CD14-positive monocyte (primary cell): ENCODE results near the gene LIN28A. TPM values are rescaled to one million over a fixed set of nuclear protein-coding genes. Genes with fewer than 3 reads are reported as not detected.

Source experiments
- DNase-seq, 3 donors: peaks; one replicate each; pipeline ENCODE4 v3.0.0-alpha.2; 2011 to 2022
- H2AFZ ChIP-seq: 2 replicates; pipeline ENCODE4 v1.6.0; 2012; ENCODE audit warnings: mild to moderate bottlenecking, low read depth, low read length, inconsistent platforms; ENCODE audit not compliant: insufficient read depth, poor library complexity, severe bottlenecking
- H3K27ac ChIP-seq, 2 donors: 1 replicate in 1 of 2; 2 replicates in 1 of 2; pipeline ENCODE4 v1.5.1; 2012 to 2013; ENCODE audit warnings: low read length in 2 of 2, control low read depth in 1 of 2, inconsistent platforms in 1 of 2, low read depth in 1 of 2, mild to moderate bottlenecking in 1 of 2
- H3K27me3 ChIP-seq, 2 donors: one replicate each; pipeline versions ENCODE4 v1.6.0 to v1.6.1; 2011 to 2013; ENCODE audit warnings: low read length in 2 of 2; ENCODE audit not compliant: control insufficient read depth in 2 of 2, insufficient read depth in 2 of 2
- H3K36me3 ChIP-seq, 2 donors: replicated peaks in 1 of 2; 1 replicate in 1 of 2; 2 replicates in 1 of 2; pipeline versions ENCODE4 v1.5.1 to v1.6.1; 2012 to 2013; ENCODE audit warnings: low read length in 2 of 2, control low read depth in 1 of 2, inconsistent platforms in 1 of 2, mild to moderate bottlenecking in 1 of 2; ENCODE audit not compliant: insufficient read depth in 2 of 2, control insufficient read depth in 1 of 2
- H3K4me1 ChIP-seq, 2 donors: 1 replicate in 1 of 2; 2 replicates in 1 of 2; pipeline versions ENCODE4 v1.5.1 to v1.6.1; 2012 to 2013; ENCODE audit warnings: low read length in 2 of 2, control low read depth in 1 of 2, inconsistent platforms in 1 of 2, mild to moderate bottlenecking in 1 of 2, moderate library complexity in 1 of 2; ENCODE audit not compliant: insufficient read depth in 2 of 2, control insufficient read depth in 1 of 2
- H3K4me2 ChIP-seq: replicated peaks from 2 replicates; pipeline ENCODE3; 2012; ENCODE audit warnings: low read length, moderate library complexity, mild to moderate bottlenecking; ENCODE audit not compliant: poor library complexity, severe bottlenecking; ENCODE audit errors: extremely low read depth
- H3K4me3 ChIP-seq, 3 experiments: fragments of 200-600 bp in 1 of 3; sonication (generic) in 1 of 3; replicated peaks in 1 of 3; 1 replicate in 2 of 3; 2 replicates in 1 of 3; pipeline ENCODE4 v1.5.1; 2011 to 2013; ENCODE audit warnings: low read length in 3 of 3, mild to moderate bottlenecking in 3 of 3, control low read depth in 2 of 3, low read depth in 2 of 3, inconsistent platforms in 1 of 3, moderate library complexity in 1 of 3
- H3K79me2 ChIP-seq: 2 replicates; pipeline ENCODE4 v1.6.0; 2012; ENCODE audit warnings: mild to moderate bottlenecking, control low read depth, inconsistent platforms, low read length, moderate library complexity; ENCODE audit not compliant: insufficient read depth
- H3K9ac ChIP-seq: 2 replicates; pipeline ENCODE4 v1.6.0; 2017; ENCODE audit warnings: low read length, mild to moderate bottlenecking; ENCODE audit not compliant: insufficient read depth, poor library complexity, severe bottlenecking
- H3K9me3 ChIP-seq, 2 donors: replicated peaks in 1 of 2; 1 replicate in 1 of 2; 2 replicates in 1 of 2; pipeline versions ENCODE4 v1.5.1 to v1.6.1; 2012 to 2013; ENCODE audit warnings: low read length in 2 of 2, control low read depth in 1 of 2; ENCODE audit not compliant: control insufficient read depth in 1 of 2, insufficient read depth in 1 of 2
- H4K20me1 ChIP-seq: 2 replicates; pipeline ENCODE4 v1.6.0; 2012; ENCODE audit warnings: mild to moderate bottlenecking, low read length, control low read depth, moderate library complexity; ENCODE audit not compliant: insufficient read depth
- H3K27ac Mint-ChIP-seq, 7 donors: one replicate each; pipeline ENCODE4 v1.8.0; 2020; ENCODE audit warnings: mild to moderate bottlenecking in 7 of 7, mixed read lengths in 7 of 7, moderate library complexity in 6 of 7, inconsistent platforms in 2 of 7
- H3K27me3 Mint-ChIP-seq, 3 donors: one replicate each; pipeline ENCODE4 v1.8.0; 2021 to 2022; ENCODE audit warnings: low read depth in 3 of 3, mild to moderate bottlenecking in 3 of 3, mixed read lengths in 3 of 3, moderate library complexity in 3 of 3, inconsistent platforms in 1 of 3
- H3K36me3 Mint-ChIP-seq, 2 donors: one replicate each; pipeline ENCODE4 v1.8.0; 2020; ENCODE audit warnings: mixed read lengths in 2 of 2, inconsistent platforms in 1 of 2, mild to moderate bottlenecking in 1 of 2
- H3K4me1 Mint-ChIP-seq: one replicate; pipeline ENCODE4 v1.8.0; 2020; ENCODE audit warnings: mild to moderate bottlenecking, mixed read lengths
- H3K4me3 Mint-ChIP-seq, 2 donors: one replicate each; pipeline ENCODE4 v1.8.0; 2020; ENCODE audit warnings: mild to moderate bottlenecking in 2 of 2, mixed read lengths in 2 of 2, moderate library complexity in 1 of 2
- H3K9me3 Mint-ChIP-seq, 7 donors: one replicate each; pipeline ENCODE4 v1.8.0; 2020 to 2022; ENCODE audit warnings: mixed read lengths in 7 of 7, mild to moderate bottlenecking in 6 of 7, moderate library complexity in 6 of 7, inconsistent platforms in 2 of 7
- CTCF ChIP-seq: fragments of 200-600 bp; IDR thresholded peaks from one replicate; pipeline ENCODE4 v1.8.0; 2022; ENCODE audit warnings: antibody characterized with exemption, mild to moderate bottlenecking
- WGBS: methylation state at CpG from one replicate; pipeline ENCODE4 v1.1.5; 2013; ENCODE audit warnings: missing lambda C conversion rate; ENCODE audit not compliant: insufficient coverage; 5-methylcytosine and 5-hydroxymethylcytosine counted together
- intact Hi-C, 2 donors: fragments of 100-400 bp; cut with micrococcal nuclease; formaldehyde crosslinking; loops; one replicate each; pipeline versions ENCODE4 v1.15.0 to v1.15.1; 2023
- polyA plus RNA-seq, 3 donors: library from polyadenylated mRNA; depleted of rRNA in 1 of 3; unstranded in 2 of 3; stranded (reverse) in 1 of 3; fragments of 300-500 nt in 2 of 3; fragments of >200 nt in 1 of 3; fragmentation: Illumina TruSeq in 2 of 3; gene quantifications; 1 replicate in 2 of 3; 2 replicates in 1 of 3; pipeline ENCODE4 v1.2.3, GENCODE V29; 2012 to 2021

LIN28A gene
- polyA plus RNA-seq, 3 donors, result not detected

- whole genome bisulfite sequencing, result 95% methylated on average over 4 of the region's 5 CpGs
- no peak overlapping the region for H3K4me2 ChIP-seq
These were observed 58.9 kb downstream of the LIN28A start for GRCh38 chr1:26469558-26469957.

GRCh38 chr1:26470878-26471497 lies 60.4 kb downstream of the LIN28A start:
- Histone ChIP-seq H3K27me3 (no peaks in the 10 kb centered on the region), H3K27ac (peak overlapping the region; percentile 86 to 90), H2AFZ (peak overlapping the region; percentile 79), H3K9me3 (no peaks in the 10 kb centered on the region), H3K4me1 (peaks cover 37 to 47% of the 10 kb centered on the region in 2 donors), H4K20me1 (peaks cover 72% of the 10 kb centered on the region), H3K9ac (peak overlapping the region; percentile 90), H3K79me2 (peaks cover 66% of the 10 kb centered on the region), H3K36me3 (peaks cover 32 to 54% of the 10 kb centered on the region in 2 donors), H3K4me2 (peak overlapping the region; percentile 99), H3K4me3 (peak overlapping the region; percentile 51 to 92 (median 81))
- TF ChIP-seq CTCF, result no peak
- Mint-ChIP-seq H3K4me1 (peaks cover 53% of the 10 kb centered on the region), H3K4me3 (peak overlapping the region; percentile 94 to 96), H3K36me3 (peaks cover 51 to 63% of the 10 kb centered on the region in 2 donors), H3K27me3 (peaks cover 0 to 3% (median 0%) of the 10 kb centered on the region in 3 donors), H3K9me3 (no peaks in the 10 kb centered on the region), H3K27ac (peak overlapping the region; percentile 87 to 97 (median 96))
- intact Hi-C loops, result no loop called here
- DNase-seq, result peak in 1 of 3 donors; percentile 8
- 33% methylated on average over 10 of the region's 14 CpGs for WGBS

More at GRCh38 chr1:26469558-26469957, 58.9 kb downstream of the LIN28A start:
- intact Hi-C loops, result no loop called here
- Mint-ChIP-seq H3K36me3 (peaks cover 54 to 68% of the 10 kb centered on the region in 2 donors), H3K9me3 (no peaks in the 10 kb centered on the region), H3K27ac (peak overlapping the region in 4 of 7 donors; percentile 54 to 97 (median 73)), H3K4me3 (peak overlapping the region in 1 of 2 donors; percentile 31), H3K27me3 (peaks cover 0 to 3% (median 0%) of the 10 kb centered on the region in 3 donors), H3K4me1 (peaks cover 50% of the 10 kb centered on the region)
- Histone ChIP-seq H3K4me3 (peak overlapping the region in 1 of 3 experiments; percentile 81), H2AFZ (no peak overlapping the region), H3K27me3 (no peaks in the 10 kb centered on the region), H4K20me1 (peaks cover 68% of the 10 kb centered on the region), H3K36me3 (peaks cover 41 to 59% of the 10 kb centered on the region in 2 donors), H3K27ac (peak overlapping the region in 1 of 2 donors; percentile 86), H3K79me2 (peaks cover 60% of the 10 kb centered on the region), H3K4me1 (peaks cover 37 to 43% of the 10 kb centered on the region in 2 donors), H3K9me3 (no peaks in the 10 kb centered on the region), H3K9ac (no peak overlapping the region)
- TF ChIP-seq CTCF, result no peak
- DNase-seq, result no peak
